Parathyroid adenoma (tissue), 2 donors: ENCODE data around the gene PSD4.

Source experiments
- H2AFZ ChIP-seq: fragments of 300-600 bp; sonication (generic); one replicate; pipeline ENCODE4 v1.7.0; 2017; ENCODE audit warnings: antibody characterized with exemption, mild to moderate bottlenecking
- H3K27ac ChIP-seq: fragments of 300-600 bp; sonication (generic); one replicate; pipeline ENCODE4 v1.7.0; 2017
- H3K27me3 ChIP-seq: fragments of 300-600 bp; sonication (generic); one replicate; pipeline ENCODE4 v1.7.0; 2017; ENCODE audit warnings: low read length; ENCODE audit not compliant: control insufficient read depth, insufficient read depth
- H3K36me3 ChIP-seq: fragments of 300-600 bp; sonication (generic); one replicate; pipeline ENCODE4 v1.7.0; 2017; ENCODE audit warnings: low read length; ENCODE audit not compliant: control insufficient read depth, insufficient read depth
- H3K4me1 ChIP-seq: fragments of 300-600 bp; sonication (generic); one replicate; pipeline ENCODE4 v1.7.0; 2017; ENCODE audit warnings: control low read depth
- H3K4me2 ChIP-seq: fragments of 300-600 bp; sonication (generic); one replicate; pipeline ENCODE4 v1.7.0; 2017; ENCODE audit warnings: low read length
- H3K4me3 ChIP-seq: fragments of 300-600 bp; sonication (generic); one replicate; pipeline ENCODE4 v1.7.0; 2017; ENCODE audit warnings: low read depth, low read length
- H3K79me2 ChIP-seq: fragments of 300-600 bp; sonication (generic); one replicate; pipeline ENCODE4 v1.7.0; 2017; ENCODE audit warnings: control low read depth
- H3K9ac ChIP-seq: fragments of 300-600 bp; sonication (generic); one replicate; pipeline ENCODE4 v1.7.0; 2017; ENCODE audit warnings: mild to moderate bottlenecking
- H3K9me3 ChIP-seq: fragments of 300-600 bp; sonication (generic); one replicate; pipeline ENCODE4 v1.7.0; 2017; ENCODE audit warnings: low read length; ENCODE audit not compliant: control insufficient read depth
- TF ChIP-seq, protein P1 (sequence below): fragments of 300-600 bp; sonication (generic); IDR thresholded peaks from one replicate; pipeline ENCODE4 v1.7.0; 2017; ENCODE audit warnings: antibody characterized with exemption, mild to moderate bottlenecking
- donor health status: primary hyperparathyroidism.

PSD4 gene

DNA sequence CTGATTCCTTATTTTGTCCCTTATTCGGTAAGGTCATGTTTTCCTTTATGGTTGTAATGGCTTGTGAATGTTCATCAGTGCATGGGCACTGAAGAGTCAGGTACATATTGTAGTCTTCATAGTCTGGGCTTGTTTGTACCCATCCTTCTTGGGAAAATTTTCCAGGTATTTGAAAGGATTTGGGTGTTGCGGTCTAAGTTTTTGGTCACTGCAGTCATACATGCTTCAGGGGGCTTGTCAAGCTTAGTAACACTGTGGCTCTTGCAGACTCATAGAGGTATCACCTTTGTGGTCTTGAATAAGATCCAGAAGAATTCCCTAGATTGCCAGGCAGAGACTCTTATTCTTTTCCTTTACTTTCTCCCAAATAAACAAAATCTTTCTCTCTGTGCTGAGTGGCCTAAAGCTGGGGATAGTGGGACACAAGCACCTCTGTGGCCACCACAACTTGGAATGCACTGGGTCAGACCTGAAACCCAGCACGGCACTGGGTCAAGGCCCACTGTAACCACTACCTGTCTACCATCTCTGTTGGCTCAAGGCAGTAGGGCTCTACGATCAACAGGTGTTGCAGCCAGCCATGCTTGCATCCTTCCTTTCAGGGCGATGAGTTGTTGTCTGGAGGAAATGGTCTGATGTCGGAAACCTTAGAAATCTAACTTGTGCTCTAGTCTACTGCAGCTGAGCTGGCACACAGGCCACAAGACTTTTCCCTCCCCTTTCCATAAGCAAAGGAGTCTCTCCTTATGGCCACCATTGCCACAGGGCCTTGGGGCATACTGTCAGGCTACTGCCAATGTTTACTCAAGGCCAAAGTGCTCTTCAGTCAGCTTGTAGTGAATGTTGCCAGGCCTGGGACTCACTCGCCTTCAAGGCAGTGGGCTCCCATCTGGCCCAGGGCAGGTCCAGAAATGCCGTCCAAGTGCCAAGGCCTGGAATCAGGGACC lies 24.9 kb upstream of the PSD4 start:
- Histone ChIP-seq H3K9ac (no peak overlapping the region), H3K27me3 (no peaks in the 10 kb centered on the region), H3K79me2 (no peaks in the 10 kb centered on the region), H3K9me3 (no peaks in the 10 kb centered on the region), H3K27ac (no peak overlapping the region), H3K36me3 (no peaks in the 10 kb centered on the region), H2AFZ (no peak overlapping the region), H3K4me1 (no peaks in the 10 kb centered on the region), H3K4me3 (no peak overlapping the region), H3K4me2 (no peak overlapping the region)
- TF ChIP-seq, protein P1, sequence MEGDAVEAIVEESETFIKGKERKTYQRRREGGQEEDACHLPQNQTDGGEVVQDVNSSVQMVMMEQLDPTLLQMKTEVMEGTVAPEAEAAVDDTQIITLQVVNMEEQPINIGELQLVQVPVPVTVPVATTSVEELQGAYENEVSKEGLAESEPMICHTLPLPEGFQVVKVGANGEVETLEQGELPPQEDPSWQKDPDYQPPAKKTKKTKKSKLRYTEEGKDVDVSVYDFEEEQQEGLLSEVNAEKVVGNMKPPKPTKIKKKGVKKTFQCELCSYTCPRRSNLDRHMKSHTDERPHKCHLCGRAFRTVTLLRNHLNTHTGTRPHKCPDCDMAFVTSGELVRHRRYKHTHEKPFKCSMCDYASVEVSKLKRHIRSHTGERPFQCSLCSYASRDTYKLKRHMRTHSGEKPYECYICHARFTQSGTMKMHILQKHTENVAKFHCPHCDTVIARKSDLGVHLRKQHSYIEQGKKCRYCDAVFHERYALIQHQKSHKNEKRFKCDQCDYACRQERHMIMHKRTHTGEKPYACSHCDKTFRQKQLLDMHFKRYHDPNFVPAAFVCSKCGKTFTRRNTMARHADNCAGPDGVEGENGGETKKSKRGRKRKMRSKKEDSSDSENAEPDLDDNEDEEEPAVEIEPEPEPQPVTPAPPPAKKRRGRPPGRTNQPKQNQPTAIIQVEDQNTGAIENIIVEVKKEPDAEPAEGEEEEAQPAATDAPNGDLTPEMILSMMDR, result no peak

DNA sequence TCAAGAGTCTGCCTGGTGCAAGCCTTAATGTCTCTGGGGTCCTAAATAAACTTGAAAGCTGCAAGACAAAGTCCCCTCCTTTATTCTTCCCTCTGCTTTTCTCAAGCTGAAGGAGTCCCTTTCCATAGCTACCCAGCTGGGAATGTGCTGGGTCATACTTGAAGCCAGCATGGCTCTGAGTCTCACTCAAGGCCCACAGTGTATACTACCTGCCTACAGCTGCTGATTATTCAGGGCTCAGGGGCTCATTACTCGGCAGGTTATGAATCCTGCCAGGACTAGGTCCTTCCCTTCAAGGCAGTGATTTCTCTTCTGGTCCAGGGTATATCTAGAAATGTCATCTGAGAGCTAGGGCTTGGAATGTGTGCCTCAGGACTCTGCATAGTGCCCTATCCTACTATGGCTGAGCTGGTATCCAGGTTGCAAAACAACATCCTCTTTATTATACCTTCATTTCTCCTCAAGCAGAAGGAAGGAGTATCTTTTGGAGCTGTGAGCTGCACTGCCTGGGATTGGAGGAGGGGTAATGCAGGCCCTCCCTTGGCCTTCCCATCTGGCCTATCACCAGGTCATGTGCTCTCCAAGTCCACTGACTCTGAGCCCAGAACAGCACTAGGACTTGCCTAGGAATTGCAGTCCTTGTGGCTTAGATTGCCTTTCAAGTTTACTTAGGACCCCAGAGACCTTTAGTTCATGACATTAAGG lies 24.1 kb upstream of the PSD4 start:
- Histone ChIP-seq H3K4me3 (no peak overlapping the region), H2AFZ (no peak overlapping the region), H3K36me3 (no peaks in the 10 kb centered on the region), H3K4me1 (no peaks in the 10 kb centered on the region), H3K9ac (no peak overlapping the region), H3K4me2 (no peak overlapping the region), H3K27ac (no peak overlapping the region), H3K9me3 (no peaks in the 10 kb centered on the region), H3K79me2 (no peaks in the 10 kb centered on the region), H3K27me3 (no peaks in the 10 kb centered on the region)
- TF ChIP-seq, protein P1, result no peak

DNA sequence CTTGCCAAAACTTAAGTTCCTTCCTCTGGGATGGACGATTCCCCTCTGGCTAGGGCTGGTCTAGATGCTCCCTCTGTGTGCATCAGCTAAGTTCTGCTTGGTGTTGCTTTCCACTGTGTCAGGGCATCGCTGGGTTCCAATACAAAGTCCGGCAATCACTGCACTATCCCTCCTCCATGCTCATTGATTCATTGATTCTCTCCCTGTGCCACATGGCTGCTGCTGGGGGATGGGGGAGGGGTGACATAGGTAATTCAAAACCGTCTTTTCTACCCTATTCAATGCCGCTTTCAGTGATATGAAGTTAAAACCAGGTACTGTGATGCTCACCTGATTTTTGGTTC lies 23.5 kb upstream of the PSD4 start:
- H3K4me1 ChIP-seq, result no peaks in the 10 kb centered on the region
- no peak overlapping the region for H2AFZ ChIP-seq
- H3K79me2 ChIP-seq, result no peaks in the 10 kb centered on the region
- TF ChIP-seq, protein P1, result no peak
- no peak overlapping the region for H3K27ac ChIP-seq
- no peaks in the 10 kb centered on the region for H3K27me3 ChIP-seq
- H3K9ac ChIP-seq, result no peak overlapping the region
- no peak overlapping the region for H3K4me2 ChIP-seq
- no peaks in the 10 kb centered on the region for H3K9me3 ChIP-seq
- no peak overlapping the region for H3K4me3 ChIP-seq
- H3K36me3 ChIP-seq, result no peaks in the 10 kb centered on the region

DNA sequence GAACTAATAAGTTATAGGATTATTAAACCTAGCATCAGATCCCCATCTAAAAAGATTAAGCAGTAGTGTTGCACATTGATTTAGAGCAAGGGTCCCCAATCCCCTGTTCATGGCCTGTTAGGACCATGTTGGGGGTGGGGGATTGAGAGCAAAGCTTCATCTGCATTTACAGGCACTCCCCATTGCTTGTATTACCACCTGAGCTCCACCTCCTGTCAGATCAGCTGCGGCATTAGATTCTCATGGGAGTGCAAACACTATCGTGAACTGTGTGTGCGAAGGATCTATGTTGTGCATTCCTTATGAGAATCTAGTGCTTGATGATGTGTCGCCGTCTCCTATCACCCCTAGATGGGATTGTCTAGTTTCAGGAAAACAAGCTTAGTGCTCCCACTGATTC lies 18.4 kb upstream of the PSD4 start:
- no peak overlapping the region for H3K27ac ChIP-seq
- H3K9me3 ChIP-seq, result no peaks in the 10 kb centered on the region
- H3K4me1 ChIP-seq, result peaks cover 9% of the 10 kb centered on the region
- no peaks in the 10 kb centered on the region for H3K36me3 ChIP-seq
- TF ChIP-seq, protein P1, result no peak
- no peak overlapping the region for H3K4me2 ChIP-seq
- no peak overlapping the region for H3K9ac ChIP-seq
- H3K79me2 ChIP-seq, result no peaks in the 10 kb centered on the region
- H3K27me3 ChIP-seq, result no peaks in the 10 kb centered on the region
- H3K4me3 ChIP-seq, result no peak overlapping the region
- no peak overlapping the region for H2AFZ ChIP-seq
